Parathyroid adenoma (tissue), 2 donors: ENCODE measurements around the gene MACIR.

ENCODE experiments used
- H2AFZ ChIP-seq: fragments of 300-600 bp; sonication (generic); one replicate; pipeline ENCODE4 v1.7.0; 2017; ENCODE audit warnings: antibody characterized with exemption, mild to moderate bottlenecking
- H3K27ac ChIP-seq: fragments of 300-600 bp; sonication (generic); one replicate; pipeline ENCODE4 v1.7.0; 2017
- H3K27me3 ChIP-seq: fragments of 300-600 bp; sonication (generic); one replicate; pipeline ENCODE4 v1.7.0; 2017; ENCODE audit warnings: low read length; ENCODE audit not compliant: control insufficient read depth, insufficient read depth
- H3K36me3 ChIP-seq: fragments of 300-600 bp; sonication (generic); one replicate; pipeline ENCODE4 v1.7.0; 2017; ENCODE audit warnings: low read length; ENCODE audit not compliant: control insufficient read depth, insufficient read depth
- H3K4me1 ChIP-seq: fragments of 300-600 bp; sonication (generic); one replicate; pipeline ENCODE4 v1.7.0; 2017; ENCODE audit warnings: control low read depth
- H3K4me2 ChIP-seq: fragments of 300-600 bp; sonication (generic); one replicate; pipeline ENCODE4 v1.7.0; 2017; ENCODE audit warnings: low read length
- H3K4me3 ChIP-seq: fragments of 300-600 bp; sonication (generic); one replicate; pipeline ENCODE4 v1.7.0; 2017; ENCODE audit warnings: low read depth, low read length
- H3K79me2 ChIP-seq: fragments of 300-600 bp; sonication (generic); one replicate; pipeline ENCODE4 v1.7.0; 2017; ENCODE audit warnings: control low read depth
- H3K9ac ChIP-seq: fragments of 300-600 bp; sonication (generic); one replicate; pipeline ENCODE4 v1.7.0; 2017; ENCODE audit warnings: mild to moderate bottlenecking
- H3K9me3 ChIP-seq: fragments of 300-600 bp; sonication (generic); one replicate; pipeline ENCODE4 v1.7.0; 2017; ENCODE audit warnings: low read length; ENCODE audit not compliant: control insufficient read depth
- CTCF ChIP-seq: fragments of 300-600 bp; sonication (generic); IDR thresholded peaks from one replicate; pipeline ENCODE4 v1.7.0; 2017; ENCODE audit warnings: antibody characterized with exemption, mild to moderate bottlenecking
- donor health status: primary hyperparathyroidism.

Gene MACIR

GRCh38 chr5:103280967-103281366, 22.4 kb downstream of the MACIR start:
- no peak overlapping the region for H3K4me2 ChIP-seq
- no peaks in the 10 kb centered on the region for H3K27me3 ChIP-seq
- no peak overlapping the region for H3K27ac ChIP-seq
- H2AFZ ChIP-seq, result no peak overlapping the region
- no peak for TF ChIP-seq CTCF
- no peaks in the 10 kb centered on the region for H3K36me3 ChIP-seq
- H3K79me2 ChIP-seq, result no peaks in the 10 kb centered on the region
- H3K4me3 ChIP-seq, result no peak overlapping the region
- H3K9ac ChIP-seq, result no peak overlapping the region
- H3K4me1 ChIP-seq, result no peaks in the 10 kb centered on the region
- no peaks in the 10 kb centered on the region for H3K9me3 ChIP-seq

DNA sequence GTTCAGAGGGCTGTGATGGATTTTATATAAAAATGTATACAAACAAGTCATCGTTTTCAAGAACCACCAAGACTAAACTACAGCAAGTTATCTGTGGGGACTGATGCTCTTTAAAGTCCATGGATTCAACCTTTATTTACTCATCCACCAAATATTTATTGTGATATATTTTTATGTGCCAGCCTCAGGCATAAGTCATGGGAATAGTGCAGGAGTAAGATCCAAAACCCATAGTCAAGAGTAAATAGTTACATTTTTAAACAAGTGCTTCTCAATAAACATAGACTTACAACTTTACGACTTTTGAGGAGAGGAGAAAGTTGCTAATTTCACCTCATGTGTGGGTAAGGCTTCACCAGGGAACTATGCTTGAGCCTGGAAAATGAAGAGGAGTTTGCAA, 24.6 kb downstream of the MACIR start:
- Histone ChIP-seq H2AFZ (no peak overlapping the region), H3K27me3 (no peaks in the 10 kb centered on the region), H3K9me3 (no peaks in the 10 kb centered on the region), H3K4me1 (no peaks in the 10 kb centered on the region), H3K27ac (no peak overlapping the region), H3K4me3 (no peak overlapping the region), H3K79me2 (no peaks in the 10 kb centered on the region), H3K9ac (no peak overlapping the region), H3K36me3 (no peaks in the 10 kb centered on the region), H3K4me2 (no peak overlapping the region)
- no peak for TF ChIP-seq CTCF

GRCh38 chr5:103283869-103284268, 25.3 kb downstream of the MACIR start:
- Histone ChIP-seq H3K36me3 (no peaks in the 10 kb centered on the region), H3K79me2 (no peaks in the 10 kb centered on the region), H3K4me1 (no peaks in the 10 kb centered on the region), H3K27me3 (no peaks in the 10 kb centered on the region), H3K4me2 (no peak overlapping the region), H3K9me3 (no peaks in the 10 kb centered on the region), H2AFZ (no peak overlapping the region), H3K4me3 (no peak overlapping the region), H3K27ac (no peak overlapping the region), H3K9ac (no peak overlapping the region)
- no peak for TF ChIP-seq CTCF

DNA sequence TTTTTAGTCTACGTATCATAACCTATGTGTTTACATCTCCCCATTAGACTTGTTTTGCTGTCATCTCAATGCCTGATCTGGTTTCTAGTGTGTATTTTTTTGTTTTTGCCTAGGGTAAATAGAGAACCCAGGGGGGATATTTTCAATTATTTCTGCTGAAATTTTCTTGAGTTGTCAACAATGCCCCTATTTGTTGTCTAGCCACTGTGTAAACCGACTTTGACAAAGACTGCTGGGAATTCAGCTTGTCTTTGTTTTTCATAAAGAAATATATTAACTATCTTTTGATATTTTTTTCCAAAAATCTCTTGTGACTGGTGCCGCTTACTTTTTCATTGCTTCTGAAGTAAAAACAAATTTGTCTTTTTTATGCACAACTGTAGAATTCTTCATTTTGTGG, 28.1 kb downstream of the MACIR start:
- Histone ChIP-seq H2AFZ (no peak overlapping the region), H3K4me2 (no peak overlapping the region), H3K79me2 (no peaks in the 10 kb centered on the region), H3K4me3 (no peak overlapping the region), H3K9me3 (no peaks in the 10 kb centered on the region), H3K27me3 (no peaks in the 10 kb centered on the region), H3K4me1 (no peaks in the 10 kb centered on the region), H3K27ac (no peak overlapping the region), H3K36me3 (no peaks in the 10 kb centered on the region), H3K9ac (no peak overlapping the region)
- no peak for TF ChIP-seq CTCF

DNA sequence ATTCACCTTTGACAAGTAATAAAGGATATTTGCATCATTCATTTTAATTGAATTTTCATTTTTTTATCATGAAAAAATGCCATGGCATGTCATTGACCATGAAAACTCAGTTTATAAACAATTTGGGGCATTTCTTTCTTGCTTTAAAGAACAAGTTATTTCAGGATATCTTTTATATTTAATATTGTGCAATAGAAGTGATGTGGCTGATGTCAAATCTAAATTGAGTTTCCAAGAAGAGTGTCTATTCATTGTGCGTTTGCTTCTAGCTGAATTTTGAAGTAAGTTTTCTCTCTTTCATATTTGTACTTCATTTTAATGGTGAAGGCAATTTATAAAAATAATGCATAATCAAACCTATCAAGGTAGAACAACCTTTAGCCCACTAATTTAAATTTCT, 30.5 kb downstream of the MACIR start:
- Histone ChIP-seq H3K27ac (no peak overlapping the region), H3K4me3 (no peak overlapping the region), H3K9ac (no peak overlapping the region)

More for the DNA sequence above, 30.5 kb downstream of the MACIR start:
- Histone ChIP-seq H3K4me2 (no peak overlapping the region), H3K4me1 (peaks cover 4% of the 10 kb centered on the region), H2AFZ (no peak overlapping the region), H3K9me3 (no peaks in the 10 kb centered on the region), H3K27me3 (no peaks in the 10 kb centered on the region), H3K79me2 (no peaks in the 10 kb centered on the region), H3K36me3 (no peaks in the 10 kb centered on the region)
- no peak for TF ChIP-seq CTCF
